A673 (cell line): Measurements from ENCODE around the gene SKOR1. TPM values are rescaled to one million over a fixed set of nuclear protein-coding genes. Genes with fewer than 3 reads are reported as not detected.
A peak's percentile ranks its signal among the peaks of the same experiment; 100 is the strongest.

Experiments
- BruUV-seq: library from RNA; stranded (reverse); fragments of 400-500 nt; replicated peaks from 2 replicates; lab custom pipeline; 2021; lab: Mats Ljungman, UMichigan
- CTCF ChIA-PET: fragments of 300-600 bp; sonication (Branson Sonifier 250); formaldehyde crosslinking; loops from one replicate; lab custom pipeline; 2022; ENCODE audit warnings: antibody characterized with exemption; lab: Charles Lee
- POLR2A ChIA-PET: fragments of 300-600 bp; sonication (Branson Sonifier 250); formaldehyde crosslinking; loops from one replicate; lab custom pipeline; 2022; ENCODE audit warnings: antibody characterized with exemption; ENCODE audit not compliant: low non-redundant PET; lab: Charles Lee
- DNase-seq: peaks from one replicate; pipeline ENCODE4 v3.0.0-alpha.2; 2015; ENCODE audit warnings: low spot score
- H3K27ac ChIP-seq: fragments of 200-600 bp; sonication (generic); 2 replicates; pipeline ENCODE4 v1.5.1; 2016; ENCODE audit warnings: mixed run types, low read depth, mild to moderate bottlenecking, mixed read lengths, antibody characterized with exemption, low read length; ENCODE audit not compliant: poor library complexity, severe bottlenecking
- H3K27me3 ChIP-seq: fragments of 200-600 bp; sonication (generic); replicated peaks from 2 replicates; pipeline ENCODE4 v1.6.1; 2017; ENCODE audit warnings: mixed run types, low read depth, mild to moderate bottlenecking, mixed read lengths, antibody characterized with exemption, low read length; ENCODE audit not compliant: insufficient read depth, poor library complexity
- H3K36me3 ChIP-seq: fragments of 200-600 bp; sonication (generic); 2 replicates; pipeline ENCODE4 v1.6.1; 2016; ENCODE audit warnings: mixed run types, mild to moderate bottlenecking, mixed read lengths, antibody characterized with exemption, low read length; ENCODE audit not compliant: insufficient read depth, poor library complexity, severe bottlenecking
- H3K4me1 ChIP-seq: fragments of 200-600 bp; sonication (generic); 2 replicates; pipeline ENCODE4 v1.6.1; 2017; ENCODE audit warnings: mixed run types, mild to moderate bottlenecking, mixed read lengths, antibody characterized with exemption, low read length; ENCODE audit not compliant: insufficient read depth, poor library complexity, severe bottlenecking
- H3K4me3 ChIP-seq: fragments of 200-600 bp; sonication (generic); 2 replicates; pipeline ENCODE4 v1.5.1; 2016; ENCODE audit warnings: low read depth, mixed run types, mild to moderate bottlenecking, mixed read lengths, low read length; ENCODE audit not compliant: poor library complexity, severe bottlenecking
- H3K9me3 ChIP-seq: fragments of 200-600 bp; sonication (generic); 2 replicates; pipeline ENCODE4 v1.6.1; 2016; ENCODE audit warnings: mixed run types, low read depth, mild to moderate bottlenecking, mixed read lengths, antibody characterized with exemption, low read length; ENCODE audit not compliant: poor library complexity, severe bottlenecking
- CTCF ChIP-seq: fragments of 300-800, 200-600 bp; sonication (generic); conservative IDR thresholded peaks from 2 replicates; pipeline ENCODE4 v1.5.1; 2017; ENCODE audit warnings: low read depth, mild to moderate bottlenecking, antibody characterized with exemption, low read length, moderate library complexity, mixed read lengths
- EZH2 ChIP-seq: fragments of 200-600 bp; sonication (generic); IDR thresholded peaks from 2 replicates; pipeline ENCODE4 v1.6.1; 2017; ENCODE audit warnings: borderline replicate concordance, low read depth, mild to moderate bottlenecking, mixed read lengths, antibody characterized with exemption, low read length; ENCODE audit not compliant: poor library complexity, severe bottlenecking
- intact Hi-C: fragments of 100-400 bp; cut with micrococcal nuclease; formaldehyde crosslinking; loops from one replicate; pipeline ENCODE4 v1.10.0; 2022; ENCODE audit not compliant: unreplicated experiment
- total RNA-seq: library from RNA; stranded (reverse); gene quantifications from 2 replicates; pipeline ENCODE4 v1.2.3, GENCODE V29; 2021

Gene SKOR1
- total RNA-seq, 1 experiment from 2014 or later = 0.21 TPM

GRCh38 chr15:67838789-67839332, 13.6 kb downstream of the SKOR1 start:
- ChIA-PET CTCF (interaction anchor here (1.0 kb wide), 1 partner anchor 894 kb away, joined by 3 read pairs; no protein-coding TSS in a partner anchor), POLR2A (no interaction called here)
- intact Hi-C loops = loop anchor here (5.0 to 10.0 kb wide), 2 partner anchors 464 to 532 kb away; no protein-coding TSS in a partner anchor
- no TSS peak for BruUV-seq
- Histone ChIP-seq H3K4me1 (peaks cover 26% of the 10 kb centered on the region), H3K27me3 (peaks cover 25% of the 10 kb centered on the region), H3K9me3 (no peaks in the 10 kb centered on the region), H3K4me3 (peak overlapping the region; percentile 81), H3K27ac (no peak overlapping the region), H3K36me3 (no peaks in the 10 kb centered on the region)
- peak; percentile 66 for DNase-seq
- TF ChIP-seq EZH2 (no peak), CTCF (no peak)

- Histone ChIP-seq H3K27ac (peak overlapping the region; percentile 75), H3K27me3 (peaks cover 18% of the 10 kb centered on the region), H3K4me1 (peaks cover 25% of the 10 kb centered on the region), H3K36me3 (no peaks in the 10 kb centered on the region), H3K4me3 (peak overlapping the region; percentile 81), H3K9me3 (no peaks in the 10 kb centered on the region)
- TF ChIP-seq CTCF (no peak), EZH2 (no peak)
- ChIA-PET POLR2A (no interaction called here), CTCF (interaction anchor here (1.0 kb wide), 1 partner anchor 895 kb away, joined by 3 read pairs; no protein-coding TSS in a partner anchor)
- no TSS peak for BruUV-seq
- intact Hi-C loops = loop anchor here (5.0 to 10.0 kb wide), 2 partner anchors 465 to 532 kb away; no protein-coding TSS in a partner anchor
- DNase-seq = peak; percentile 73
Observed at GRCh38 chr15:67839499-67839928, 14.2 kb downstream of the SKOR1 start.

GRCh38 chr15:67839929-67840748, 14.8 kb downstream of the SKOR1 start, which contains the start of gene RNU6-1:
Gene RNU6-1, minus strand, starts transcription at chr15:67840045.
- peak; percentile 95 for DNase-seq
- CTCF ChIA-PET = interaction anchor here (1.3 kb wide), 1 partner anchor 23 kb away, joined by 6 read pairs; no protein-coding TSS in a partner anchor
- intact Hi-C loops = loop anchor here (5.0 to 10.0 kb wide), 2 partner anchors 465 to 533 kb away; no protein-coding TSS in a partner anchor
- Histone ChIP-seq H3K9me3 (no peaks in the 10 kb centered on the region), H3K27ac (peak within 1 kb of the TSS; percentile 75), H3K36me3 (no peaks in the 10 kb centered on the region), H3K4me1 (peaks cover 18% of the 10 kb centered on the region), H3K27me3 (peaks cover 12% of the 10 kb centered on the region), H3K4me3 (peak within 1 kb of the TSS; percentile 81)
- no TSS peak for BruUV-seq
- TF ChIP-seq EZH2 (no peak), CTCF (no peak)
- POLR2A ChIA-PET = interaction anchor here (0.6 kb wide), 1 partner anchor 275 kb away, joined by 3 read pairs; no protein-coding TSS in a partner anchor
